HCT116 (cell line): ENCODE results near the gene WDR19. TPM values are rescaled to one million over a fixed set of nuclear protein-coding genes. Genes with fewer than 3 reads are reported as not detected.

Experiments used
- ATAC-seq: fragments of 200-7000 bp; cut with Tn5 transposase; 2 replicates; pipeline ENCODE4 v1.9.1; 2020; ENCODE audit warnings: mild to moderate bottlenecking, moderate library complexity
- BruUV-seq: library from RNA; stranded (reverse); fragments of 400-500 nt; replicated peaks from 2 replicates; lab custom pipeline; 2021; lab: Mats Ljungman, UMichigan
- CTCF ChIA-PET: fragments of 300-600 bp; sonication (Branson Sonifier 250); formaldehyde crosslinking; loops from one replicate; lab custom pipeline; 2021; ENCODE audit warnings: antibody characterized with exemption; lab: Charles Lee
- POLR2A ChIA-PET: fragments of 300-600, 350-600 bp; sonication (Branson Sonifier 250); formaldehyde crosslinking; loops from one replicate; lab custom pipeline; 2021; ENCODE audit warnings: antibody characterized with exemption; lab: Charles Lee
- RAD21 ChIA-PET, 2 experiments: fragments of 300-600 bp; sonication (Branson Sonifier 250); formaldehyde crosslinking; loops; one replicate each; lab custom pipeline; 2023; ENCODE audit warnings: low total read pairs in 2 of 2; ENCODE audit not compliant: uncharacterized antibody in 2 of 2, unreplicated experiment in 2 of 2, low non-redundant PET in 1 of 2; lab: Charles Lee
- DNase-seq: peaks from one replicate; pipeline ENCODE4 v3.0.0-alpha.2; 2010; ENCODE audit warnings: low read depth, low spot score
- H2AFZ ChIP-seq: fragments of 200-600 bp; shearing (Covaris generic), sonication (generic); 2 replicates; pipeline ENCODE4 v1.6.1; 2017; ENCODE audit warnings: low read depth, mixed run types, mixed read lengths, antibody characterized with exemption, low read length; ENCODE audit not compliant: poor library complexity, severe bottlenecking
- H3K27ac ChIP-seq: 2 replicates; pipeline ENCODE4 v1.5.1; 2012; ENCODE audit warnings: low read depth, low read length
- H3K27me3 ChIP-seq: fragments of 200-600 bp; sonication (generic); 2 replicates; pipeline ENCODE4 v1.6.1; 2016; ENCODE audit warnings: mixed run types, low read length, mixed read lengths; ENCODE audit not compliant: insufficient read depth
- H3K36me3 ChIP-seq, 2 experiments: fragments of 200-500 bp in 1 of 2; fragments of 200-600 bp in 1 of 2; sonication (Bioruptor generic) in 1 of 2; sonication (generic) in 1 of 2; 2 replicates each; pipeline versions ENCODE4 v1.5.1 to v1.6.1; 2014 to 2016; ENCODE audit warnings: low read length in 2 of 2, inconsistent platforms in 1 of 2, mixed read lengths in 1 of 2, mixed run types in 1 of 2; ENCODE audit not compliant: insufficient read depth in 2 of 2, control insufficient read depth in 1 of 2
- H3K4me1 ChIP-seq, 2 experiments: fragments of 200-600 bp in 1 of 2; sonication (generic) in 1 of 2; 2 replicates each; pipeline versions ENCODE4 v1.5.1 to v1.6.1; 2012 to 2017; ENCODE audit warnings: low read length in 2 of 2, inconsistent platforms in 1 of 2, mild to moderate bottlenecking in 1 of 2, mixed read lengths in 1 of 2, mixed run types in 1 of 2, moderate library complexity in 1 of 2; ENCODE audit not compliant: insufficient read depth in 2 of 2, control insufficient read depth in 1 of 2
- H3K4me2 ChIP-seq: fragments of 200-600 bp; sonication (generic); 2 replicates; pipeline ENCODE4 v1.6.1; 2017; ENCODE audit warnings: mixed run types, low read length, mixed read lengths
- H3K4me3 ChIP-seq, 2 experiments: fragments of 200-600 bp in 1 of 2; sonication (generic) in 1 of 2; replicated peaks in 1 of 2; 2 replicates each; pipeline ENCODE4 v1.5.1; 2011 to 2016; ENCODE audit warnings: low read length in 2 of 2, control low read depth in 1 of 2, low read depth in 1 of 2, mild to moderate bottlenecking in 1 of 2, mixed read lengths in 1 of 2, mixed run types in 1 of 2
- H3K79me2 ChIP-seq: fragments of 200-600 bp; sonication (generic); 2 replicates; pipeline ENCODE4 v1.6.1; 2017; ENCODE audit warnings: mild to moderate bottlenecking, mixed run types, low read length, moderate library complexity, mixed read lengths; ENCODE audit not compliant: insufficient read depth
- H3K9ac ChIP-seq: fragments of 200-600 bp; sonication (generic); 2 replicates; pipeline ENCODE4 v1.6.1; 2016; ENCODE audit warnings: low read length, mixed read lengths
- H3K9me2 ChIP-seq: fragments of 200-600 bp; sonication (generic), shearing (Covaris generic); 2 replicates; pipeline ENCODE4 v1.6.1; 2017; ENCODE audit warnings: mixed run types, mild to moderate bottlenecking, moderate library complexity; ENCODE audit not compliant: insufficient read depth
- H3K9me3 ChIP-seq, 2 experiments: fragments of 200-500 bp in 1 of 2; fragments of 200-600 bp in 1 of 2; sonication (Bioruptor generic) in 1 of 2; sonication (generic) in 1 of 2; 2 replicates each; pipeline ENCODE4 v1.6.1; 2014 to 2017; ENCODE audit warnings: low read length in 2 of 2, mixed read lengths in 2 of 2, inconsistent platforms in 1 of 2, low read depth in 1 of 2, mild to moderate bottlenecking in 1 of 2, mixed run types in 1 of 2, moderate library complexity in 1 of 2; ENCODE audit not compliant: control insufficient read depth in 1 of 2, insufficient read depth in 1 of 2
- H4K20me1 ChIP-seq: fragments of 200-600 bp; sonication (generic), shearing (Covaris generic); 2 replicates; pipeline ENCODE4 v1.6.1; 2017; ENCODE audit warnings: mixed run types, mild to moderate bottlenecking, moderate library complexity; ENCODE audit not compliant: insufficient read depth
- ATF3 ChIP-seq: IDR thresholded peaks from 2 replicates; pipeline ENCODE4 v1.6.1; 2012
- ELF1 ChIP-seq: IDR thresholded peaks from 2 replicates; pipeline ENCODE4 v1.6.1; 2012; ENCODE audit warnings: low read depth, borderline replicate concordance
- EZH2 ChIP-seq: fragments of 200-600 bp; sonication (generic); IDR thresholded peaks from 2 replicates; pipeline ENCODE4 v1.6.1; 2017; ENCODE audit warnings: antibody characterized with exemption, mixed run types
- FOSL1 ChIP-seq: IDR thresholded peaks from 2 replicates; pipeline ENCODE4 v1.6.1; 2012; ENCODE audit warnings: low read depth
- MAX ChIP-seq: IDR thresholded peaks from 2 replicates; pipeline ENCODE4 v1.6.1; 2012
- POLR2A ChIP-seq: IDR thresholded peaks from 2 replicates; pipeline ENCODE4 v1.7.0; 2011; ENCODE audit warnings: borderline replicate concordance; ENCODE audit not compliant: insufficient read depth, insufficient read length; ENCODE audit errors: extremely low read depth
- RAD21 ChIP-seq: IDR thresholded peaks from 2 replicates; pipeline ENCODE4 v1.6.1; 2012; ENCODE audit warnings: low read depth, mild to moderate bottlenecking
- REST ChIP-seq: IDR thresholded peaks from 2 replicates; pipeline ENCODE4 v1.6.1; 2012; ENCODE audit warnings: low read depth
- SP1 ChIP-seq: IDR thresholded peaks from 2 replicates; pipeline ENCODE4 v1.6.1; 2012; ENCODE audit warnings: low read depth
- intact Hi-C: fragments of 100-400 bp; cut with micrococcal nuclease; formaldehyde crosslinking; loops from 2 replicates; pipeline ENCODE4 v1.10.0; 2022
- total RNA-seq: library from RNA; stranded (reverse); gene quantifications from one replicate; pipeline ENCODE4 v1.2.1, GENCODE V29; 2021; ENCODE audit not compliant: unreplicated experiment

Gene WDR19
- total RNA-seq, 1 experiment from 2014 or later = 18.8 TPM

GRCh38 chr4:39235021-39235420, 52.7 kb downstream of the WDR19 start:
- intact Hi-C loops = no loop called here
- no peaks in the 10 kb centered on the region for H4K20me1 ChIP-seq
- no TSS peak for BruUV-seq
- H3K36me3 ChIP-seq = no peaks in the 10 kb centered on the region
- H3K79me2 ChIP-seq = no peaks in the 10 kb centered on the region; the same call in 1 of the 2 replicates
- no peak overlapping the region for H2AFZ ChIP-seq
- H3K9me2 ChIP-seq = no peaks in the 10 kb centered on the region
- ATAC-seq (no peak), DNase-seq (no peak)
- no peaks in the 10 kb centered on the region for H3K4me1 ChIP-seq
- CTCF ChIA-PET = no interaction called here
- TF ChIP-seq ELF1 = no peak
- no peak overlapping the region for H3K4me2 ChIP-seq
- H3K4me3 ChIP-seq = no peak overlapping the region
- H3K27ac ChIP-seq = no peak overlapping the region
- POLR2A ChIA-PET = no interaction called here
- RAD21 ChIA-PET = no interaction called here
- H3K9me3 ChIP-seq = no peaks in the 10 kb centered on the region
- no peak overlapping the region for H3K9ac ChIP-seq
- H3K27me3 ChIP-seq = no peaks in the 10 kb centered on the region

GRCh38 chr4:39235696-39236095, 53.4 kb downstream of the WDR19 start:
- Histone ChIP-seq H3K36me3 (no peaks in the 10 kb centered on the region), H3K9me3 (no peaks in the 10 kb centered on the region), H3K4me2 (no peak overlapping the region), H3K27ac (no peak overlapping the region), H3K4me3 (no peak overlapping the region), H2AFZ (no peak overlapping the region), H3K79me2 (no peaks in the 10 kb centered on the region; the same call in 1 of the 2 replicates), H3K9ac (no peak overlapping the region), H3K9me2 (no peaks in the 10 kb centered on the region), H3K27me3 (no peaks in the 10 kb centered on the region), H3K4me1 (no peaks in the 10 kb centered on the region), H4K20me1 (no peaks in the 10 kb centered on the region)
- intact Hi-C loops = no loop called here
- ChIA-PET CTCF (no interaction called here), RAD21 (no interaction called here), POLR2A (no interaction called here)
- DNase-seq (no peak), ATAC-seq (no peak)
- BruUV-seq = no TSS peak
- no peak for TF ChIP-seq RAD21
- no peak for TF ChIP-seq ELF1
- no peak for TF ChIP-seq EZH2
- no peak for TF ChIP-seq POLR2A
- TF ChIP-seq FOSL1 = no peak
- TF ChIP-seq SP1 = no peak
- TF ChIP-seq REST = no peak
- TF ChIP-seq MAX = no peak
- no peak for TF ChIP-seq ATF3
